HG03439 (cell line): ENCODE data around the gene ANGPT4.

Experiments
- ATAC-seq: cut with Tn5 transposase; IDR thresholded peaks from one replicate; pipeline ENCODE4 v1.9.1; 2021; ENCODE audit warnings: mild to moderate bottlenecking, moderate library complexity; ENCODE audit not compliant: unreplicated experiment

Gene ANGPT4

GRCh38 chr20:846894-847278 lies 69.2 kb downstream of the ANGPT4 start:
- ATAC-seq: no peak

- no peak for ATAC-seq
Observed at GRCh38 chr20:845941-846893, 69.9 kb downstream of the ANGPT4 start.

GRCh38 chr20:845226-845868 lies 70.8 kb downstream of the ANGPT4 start:
- ATAC-seq: no peak

DNA sequence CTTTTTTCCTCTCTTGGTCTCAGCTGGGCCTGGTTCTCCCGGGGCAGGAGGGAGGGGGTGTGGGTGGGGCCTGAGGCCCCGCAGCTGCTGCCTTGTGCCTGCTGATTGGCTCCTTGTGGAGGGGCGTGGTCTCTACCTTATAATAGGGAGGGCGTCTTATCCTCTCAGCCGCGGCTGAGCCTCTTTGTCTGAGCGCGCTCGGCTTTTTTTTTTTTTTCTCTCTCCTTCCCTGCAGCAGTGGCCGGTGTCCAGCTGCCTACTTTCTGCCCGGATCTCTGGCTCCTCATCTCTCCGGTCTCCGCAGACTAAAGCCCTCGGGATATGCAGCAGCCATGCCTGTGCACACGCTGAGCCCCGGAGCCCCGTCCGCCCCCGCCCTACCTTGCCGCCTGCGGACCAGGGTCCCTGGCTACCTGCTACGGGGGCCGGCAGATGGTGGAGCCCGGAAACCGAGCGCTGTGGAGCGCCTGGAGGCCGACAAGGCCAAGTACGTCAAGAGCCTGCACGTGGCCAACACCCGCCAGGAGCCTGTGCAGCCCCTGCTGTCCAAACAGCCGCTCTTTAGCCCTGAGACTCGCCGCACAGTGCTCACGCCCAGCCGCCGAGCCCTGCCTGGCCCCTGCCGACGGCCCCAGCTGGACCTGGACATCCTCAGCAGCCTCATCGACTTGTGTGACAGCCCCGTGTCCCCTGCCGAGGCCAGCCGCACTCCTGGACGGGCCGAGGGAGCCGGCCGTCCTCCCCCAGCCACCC lies 71.5 kb downstream of the ANGPT4 start:
- ATAC-seq: peak; percentile 93

DNA sequence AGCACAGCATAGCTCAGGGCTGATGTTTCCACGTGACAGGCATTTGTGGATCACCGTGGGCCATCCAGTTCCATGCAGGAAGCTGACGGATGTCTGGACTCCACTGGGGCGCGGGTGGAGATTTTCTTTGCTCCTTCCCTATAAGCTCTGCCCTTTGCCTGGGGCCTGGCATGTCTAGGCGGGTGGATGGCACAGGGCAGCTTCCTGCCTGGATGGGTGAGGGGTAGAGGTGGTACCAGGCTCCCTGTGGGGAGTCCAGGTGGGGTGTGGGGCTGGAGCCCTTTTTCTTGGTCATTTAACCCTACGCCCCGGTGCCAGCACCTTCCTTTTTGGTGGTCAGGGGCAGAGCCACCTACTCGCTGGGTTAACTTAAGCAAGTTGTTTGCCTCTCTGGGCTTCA lies 72.2 kb downstream of the ANGPT4 start:
- no peak for ATAC-seq

- ATAC-seq: no peak
Observed at GRCh38 chr20:842547-842940, 73.6 kb downstream of the ANGPT4 start.

- no peak for ATAC-seq
Observed at GRCh38 chr20:841568-842546, 74.3 kb downstream of the ANGPT4 start.

GRCh38 chr20:840858-841567 lies 75.1 kb downstream of the ANGPT4 start:
- ATAC-seq: no peak

DNA sequence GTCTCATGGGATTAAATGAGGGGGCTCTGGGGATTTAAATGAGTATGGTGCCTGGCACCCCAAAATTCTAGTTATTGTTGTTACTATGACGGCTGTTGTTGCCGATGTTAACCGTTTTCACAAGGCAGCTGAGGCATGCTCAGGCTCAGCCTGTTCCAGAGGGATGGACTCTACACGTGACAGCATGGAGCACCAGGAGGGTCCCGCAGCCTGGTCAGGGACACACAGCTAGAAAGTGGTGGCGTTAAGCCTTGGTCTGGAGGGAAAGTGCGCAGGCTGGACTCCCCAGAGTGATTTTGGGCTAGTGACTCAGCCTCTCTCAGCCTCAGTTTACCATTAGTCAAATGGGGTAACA lies 75.7 kb downstream of the ANGPT4 start:
- ATAC-seq: no peak

DNA sequence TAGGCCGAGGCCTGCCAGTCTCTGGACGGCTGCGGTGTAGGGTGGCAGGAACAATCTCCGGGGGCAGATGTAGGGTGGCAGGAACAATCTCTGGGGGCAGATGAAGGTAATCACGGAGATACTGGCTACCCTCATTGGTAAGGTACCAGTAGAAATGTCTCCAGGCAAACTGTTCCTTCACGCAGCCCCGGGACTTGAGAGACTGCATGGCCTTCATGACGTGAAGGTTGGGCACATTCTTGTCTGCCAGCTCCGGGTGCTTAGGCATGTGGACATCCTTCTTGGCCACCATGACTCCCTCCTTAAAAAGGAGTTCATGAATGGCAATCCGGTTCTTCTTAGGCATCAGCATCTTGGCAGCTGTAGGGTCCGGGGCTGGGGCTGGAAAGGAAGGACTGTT lies 76.5 kb downstream of the ANGPT4 start:
- no peak for ATAC-seq

DNA sequence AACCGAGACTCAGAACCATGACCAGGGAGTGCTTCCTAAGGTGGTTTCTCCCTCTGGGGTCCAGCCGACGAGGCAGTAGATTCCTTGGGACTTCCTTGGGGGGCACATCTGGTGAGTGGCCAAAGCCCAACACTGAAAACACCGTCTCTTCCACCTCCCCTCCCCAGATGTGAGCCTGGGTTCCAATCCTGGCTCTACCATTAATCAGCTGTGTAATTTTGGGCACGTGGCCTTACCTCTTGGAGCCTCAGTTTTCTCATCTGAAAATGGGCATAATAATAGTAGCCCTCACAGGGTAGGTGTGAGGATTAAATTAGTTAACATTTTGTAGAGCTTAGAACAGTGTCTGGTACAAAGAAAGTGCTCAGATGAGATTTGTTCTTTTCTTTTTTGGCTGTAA lies 77.1 kb downstream of the ANGPT4 start:
- no peak for ATAC-seq

- no peak for ATAC-seq
Observed at GRCh38 chr20:836190-836589, 79.9 kb downstream of the ANGPT4 start.

- ATAC-seq: no peak
Observed at GRCh38 chr20:835608-836045, 80.5 kb downstream of the ANGPT4 start.

DNA sequence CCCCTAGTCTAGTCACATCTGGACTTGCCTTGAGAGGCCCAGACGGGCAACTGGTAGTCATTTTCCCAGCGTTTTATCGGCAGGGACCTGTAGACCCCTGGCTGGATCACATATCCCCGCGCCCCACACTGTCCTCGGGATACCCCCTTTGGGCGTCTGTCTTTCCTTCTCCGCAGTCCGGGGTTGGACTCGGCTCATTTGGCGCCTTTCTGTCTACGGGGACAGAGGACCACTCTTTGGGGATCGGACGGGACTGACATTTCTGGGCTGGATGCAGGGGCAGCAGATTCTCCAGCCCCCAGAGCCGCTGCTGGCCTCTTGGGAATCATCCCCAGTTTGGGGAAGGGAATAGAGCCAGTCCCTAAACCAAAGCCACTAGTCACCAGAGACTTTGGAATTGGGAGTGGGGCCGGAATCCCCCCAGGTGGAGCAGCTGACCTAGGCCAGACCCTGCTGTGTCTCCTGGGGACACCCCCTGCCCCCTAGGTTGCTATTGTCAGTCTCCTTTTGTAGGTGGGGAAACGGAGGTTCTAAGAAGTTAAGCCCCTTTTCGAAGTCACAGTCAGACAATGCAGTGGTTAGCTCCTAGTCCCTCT lies 81.9 kb downstream of the ANGPT4 start:
- ATAC-seq: peak; percentile 9

- peak; percentile 90 for ATAC-seq
Observed at GRCh38 chr20:833450-834150, 82.5 kb downstream of the ANGPT4 start, which contains the start of gene FAM110A. TSS of gene FAM110A (plus strand) at chr20:833715. CDS start at chr20:844805, 11,090 bp downstream.

DNA sequence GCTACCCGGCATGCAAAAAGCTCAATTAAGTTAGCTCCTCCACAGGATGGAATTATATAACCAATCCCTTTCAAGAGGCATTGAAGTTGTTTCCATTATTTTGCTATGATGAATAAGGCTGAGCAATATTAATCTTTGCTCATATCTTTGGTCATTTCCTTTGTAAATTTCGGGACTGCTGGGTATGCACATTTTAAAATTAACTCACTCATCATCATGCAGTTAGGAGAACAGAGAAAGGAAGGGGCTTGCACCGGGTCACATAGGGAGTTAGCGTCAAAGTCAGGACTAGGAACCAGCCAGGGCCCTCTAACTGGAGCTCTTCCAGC lies 83.0 kb downstream of the ANGPT4 start:
- no peak for ATAC-seq

DNA sequence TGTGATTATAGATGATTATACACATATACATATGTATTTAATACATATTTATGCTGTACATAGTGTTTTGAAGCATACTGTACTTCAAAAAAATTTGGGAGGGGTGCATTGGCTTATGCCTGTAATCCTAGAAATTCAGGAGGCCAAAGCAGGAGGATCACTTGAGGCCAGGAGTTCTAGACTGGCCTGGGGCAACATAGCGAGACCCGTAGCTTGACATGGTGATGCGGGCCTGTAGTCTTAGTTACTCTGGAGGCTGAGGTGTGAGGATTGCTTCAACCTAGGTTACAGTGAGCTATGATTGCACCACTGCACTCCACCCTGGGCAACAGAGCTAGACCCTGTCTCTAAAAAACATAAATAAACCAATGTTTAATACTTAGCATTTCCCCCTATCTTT lies 84.2 kb downstream of the ANGPT4 start:
- no peak for ATAC-seq

GRCh38 chr20:831251-831650 lies 84.9 kb downstream of the ANGPT4 start:
- ATAC-seq: no peak

- no peak for ATAC-seq
Observed at GRCh38 chr20:830011-830521, 86.1 kb downstream of the ANGPT4 start.
